ENCODE results near the gene RASSF8. TPM values are rescaled to one million over a fixed set of nuclear protein-coding genes. Genes with fewer than 3 reads are reported as not detected.

Gene RASSF8
- total RNA-seq, 2 experiments from 2014 or later = 0.27 to 0.46 TPM

DNA sequence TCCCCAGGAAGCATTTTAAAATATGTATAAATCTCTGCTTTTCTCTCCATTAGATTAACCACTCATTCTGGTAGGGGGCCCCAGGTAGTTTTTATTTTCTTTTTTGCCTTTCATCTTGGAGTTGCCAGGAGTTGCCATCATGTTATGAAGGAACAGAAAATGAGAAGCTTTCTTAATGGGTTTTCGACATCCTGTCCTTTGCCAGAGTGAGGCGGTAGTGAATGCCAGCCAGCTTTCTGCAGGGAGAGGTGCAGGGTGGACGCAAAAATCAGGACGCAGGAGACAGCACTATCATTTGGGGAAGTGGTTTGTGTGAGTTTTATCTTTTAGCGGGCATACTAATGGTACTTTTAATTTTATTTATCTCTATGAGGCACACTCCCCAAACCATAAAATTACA is 1.7 kb downstream of the RASSF8 start:
- ChIA-PET POLR2A (no interaction called here), CTCF (no interaction called here)

DNA sequence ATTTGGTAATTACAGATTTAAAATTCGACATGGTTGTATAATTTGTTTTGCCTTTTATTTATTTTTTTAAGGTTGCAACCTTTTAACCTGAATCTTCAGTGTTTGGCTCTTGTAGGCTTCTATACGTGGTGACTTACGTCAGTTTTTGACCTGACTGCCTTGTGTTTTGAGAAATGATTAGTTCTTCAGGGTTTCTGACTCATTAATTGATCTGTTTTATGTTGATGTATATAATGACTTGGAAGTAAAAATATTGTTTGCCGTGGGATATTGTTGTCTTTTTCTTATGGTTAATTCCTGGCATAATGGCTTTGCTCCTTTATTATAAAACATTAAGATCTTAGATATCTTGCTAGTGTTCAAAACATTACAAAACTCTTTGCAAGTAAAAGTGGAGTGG is 2.5 kb downstream of the RASSF8 start:
- ChIA-PET CTCF (no interaction called here), POLR2A (no interaction called here)

GRCh38 chr12:25962932-25963525 is 4.5 kb downstream of the RASSF8 start:
- POLR2A ChIA-PET = interaction anchor here (0.7 kb wide), 1 partner anchor 17 kb away, joined by 7 read pairs; no protein-coding TSS in a partner anchor
- CTCF ChIA-PET = no interaction called here

DNA sequence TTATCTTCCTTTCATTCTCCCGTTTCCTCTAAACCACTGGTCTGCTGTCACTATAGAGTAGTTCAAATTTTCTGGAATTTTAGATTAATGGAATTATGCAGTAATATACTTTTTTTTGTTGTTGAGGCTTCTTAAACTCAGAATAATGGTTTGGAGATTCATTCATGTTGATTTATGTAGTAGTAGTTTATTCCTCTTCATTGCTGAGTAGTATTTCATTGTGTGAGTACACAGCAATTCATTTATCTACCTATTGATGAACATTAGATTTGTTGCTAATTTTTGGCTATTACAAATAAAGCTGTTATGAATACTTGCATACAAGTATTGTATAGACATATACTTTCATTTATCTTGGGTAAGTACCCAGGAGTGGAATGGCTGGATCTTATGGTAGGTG is 7.2 kb downstream of the RASSF8 start:
- ChIA-PET CTCF (no interaction called here), POLR2A (no interaction called here)

- CTCF ChIA-PET = no interaction called here
- POLR2A ChIA-PET = no interaction called here
Measured at GRCh38 chr12:25970082-25970481, 11.6 kb downstream of the RASSF8 start.

DNA sequence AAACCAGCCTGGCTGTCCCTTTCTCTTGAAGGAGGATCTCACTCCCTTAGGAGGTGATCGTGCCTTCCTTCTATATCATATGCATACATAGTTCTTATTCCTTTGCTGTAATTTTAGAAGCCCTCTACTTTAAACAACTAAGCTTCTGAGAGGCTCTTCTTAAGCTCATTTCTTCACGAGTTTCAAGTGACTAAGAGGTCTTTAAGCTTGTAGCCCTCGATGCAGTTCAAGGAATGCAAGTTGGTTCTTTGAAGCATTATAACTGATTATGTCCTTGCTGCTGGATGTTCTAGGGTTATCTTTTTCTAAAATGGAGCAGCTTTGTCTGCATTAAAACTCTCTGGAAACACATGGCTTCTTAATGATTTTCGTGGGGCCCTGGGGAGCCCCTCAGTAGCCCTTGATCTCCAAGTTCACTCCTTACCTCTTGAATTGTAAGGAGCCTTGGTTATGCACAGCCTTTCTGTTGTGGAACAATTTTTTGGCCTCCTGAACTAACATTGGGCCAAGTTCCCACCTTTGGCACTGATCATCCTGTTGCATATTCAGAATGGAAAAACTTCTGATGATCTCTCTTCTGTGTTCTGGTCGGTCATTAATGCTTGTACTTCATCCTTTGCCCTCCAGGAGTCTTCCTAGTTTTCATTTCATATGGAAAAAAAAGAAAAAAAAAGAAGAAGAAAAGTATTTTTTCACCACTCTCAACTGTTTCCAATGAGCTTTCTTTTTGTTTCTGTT is 12.6 kb downstream of the RASSF8 start:
- ChIA-PET POLR2A (no interaction called here), CTCF (no interaction called here)

DNA sequence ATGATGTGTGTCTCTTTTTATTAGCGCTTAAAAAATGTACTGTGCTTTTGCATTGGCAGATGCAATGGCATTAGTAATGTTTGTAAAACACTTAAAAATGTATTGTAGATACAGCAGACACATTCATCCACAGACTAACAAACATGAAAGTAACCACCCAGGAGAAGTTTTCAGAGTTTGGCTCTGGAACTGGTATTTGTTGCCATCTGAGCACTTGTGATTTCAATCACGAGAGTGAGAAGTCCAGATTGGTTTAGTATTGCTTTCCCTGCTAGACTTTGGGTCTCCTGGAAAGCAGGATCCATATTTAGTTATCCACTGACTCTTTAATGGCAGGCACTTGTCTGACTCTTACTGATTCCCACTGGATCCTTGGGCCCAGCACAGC is 13.2 kb downstream of the RASSF8 start:
- CTCF ChIA-PET = no interaction called here
- POLR2A ChIA-PET = no interaction called here

DNA sequence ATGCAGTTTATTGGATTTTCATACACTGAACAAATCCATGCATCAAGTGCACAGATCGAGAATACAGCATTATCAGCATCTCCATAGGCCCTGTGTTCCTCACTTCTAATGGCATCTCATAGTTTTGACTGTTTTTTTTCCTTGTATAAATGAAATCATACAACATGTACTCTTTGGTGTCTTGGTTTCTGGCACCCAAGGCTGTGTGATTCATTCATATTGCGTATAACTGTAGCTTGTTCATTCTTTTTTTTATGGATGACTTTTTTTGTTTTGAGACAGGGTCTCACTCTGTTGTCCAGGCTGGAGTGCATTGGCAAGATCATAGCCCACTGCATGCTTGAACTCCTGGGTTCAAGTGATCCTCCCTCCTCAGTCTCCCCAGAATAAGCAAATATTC is 14.3 kb downstream of the RASSF8 start:
- ChIA-PET CTCF (no interaction called here), POLR2A (no interaction called here)

- ChIA-PET POLR2A (no interaction called here), CTCF (no interaction called here)
Measured at GRCh38 chr12:25975179-25975578, 16.7 kb downstream of the RASSF8 start.

DNA sequence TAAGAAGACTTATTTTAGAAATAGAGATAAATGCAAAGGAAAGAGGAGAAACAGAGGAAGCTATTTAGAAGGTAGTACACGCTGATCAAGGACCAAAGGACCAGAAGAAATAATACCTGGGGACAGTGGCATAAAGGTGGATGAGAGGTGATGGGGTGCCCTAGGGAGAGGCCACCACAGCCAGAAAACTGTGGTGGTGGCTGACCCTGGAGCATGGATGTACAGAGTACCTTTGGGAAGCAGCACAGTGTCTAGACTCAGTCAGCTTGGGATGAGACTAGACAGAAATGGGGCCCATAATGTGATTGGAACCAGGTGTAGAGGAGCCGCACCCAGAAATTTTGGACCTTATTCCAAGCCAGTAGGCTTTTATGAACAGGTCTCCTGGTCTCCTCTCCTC is 17.2 kb downstream of the RASSF8 start:
- ChIA-PET CTCF (no interaction called here), POLR2A (no interaction called here)

DNA sequence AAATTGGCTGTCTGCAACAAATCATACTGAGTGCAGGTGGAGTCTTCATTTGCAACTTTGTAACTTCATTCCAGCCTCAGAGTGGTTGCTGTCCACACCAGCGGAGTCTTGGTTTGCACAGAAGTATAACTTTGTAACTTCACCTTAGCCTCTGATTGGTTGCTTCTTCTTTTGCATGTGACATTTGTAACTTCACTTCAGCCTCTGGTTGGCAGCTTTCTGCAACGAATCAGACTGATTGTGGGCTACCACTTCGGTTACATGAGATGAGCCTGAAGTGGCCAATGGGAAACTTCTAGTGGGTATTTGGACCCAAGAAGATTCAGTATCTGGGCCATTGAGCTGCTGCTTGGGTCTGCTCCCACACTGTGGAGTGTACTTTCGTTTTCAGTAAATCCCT is 17.8 kb downstream of the RASSF8 start:
- ChIA-PET POLR2A (no interaction called here), CTCF (no interaction called here)

DNA sequence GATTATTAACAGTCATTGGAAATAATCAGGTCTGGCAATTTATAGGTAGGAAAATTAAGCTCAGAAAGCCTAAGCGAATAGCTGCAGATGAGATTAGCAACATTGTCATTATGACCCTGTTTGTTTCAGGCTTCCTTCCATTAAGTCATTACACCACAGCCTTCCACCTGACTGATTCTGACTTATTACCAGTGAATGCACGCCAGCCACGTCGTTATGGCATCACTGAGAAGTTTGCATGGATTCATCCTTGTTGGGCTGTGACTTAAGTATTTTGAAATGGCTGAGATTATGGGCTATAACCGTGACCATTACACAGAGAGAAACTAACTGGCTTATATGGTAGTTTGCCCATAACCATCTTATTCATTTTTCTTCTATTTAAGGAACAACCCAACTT is 18.6 kb downstream of the RASSF8 start:
- CTCF ChIA-PET = no interaction called here
- POLR2A ChIA-PET = no interaction called here

DNA sequence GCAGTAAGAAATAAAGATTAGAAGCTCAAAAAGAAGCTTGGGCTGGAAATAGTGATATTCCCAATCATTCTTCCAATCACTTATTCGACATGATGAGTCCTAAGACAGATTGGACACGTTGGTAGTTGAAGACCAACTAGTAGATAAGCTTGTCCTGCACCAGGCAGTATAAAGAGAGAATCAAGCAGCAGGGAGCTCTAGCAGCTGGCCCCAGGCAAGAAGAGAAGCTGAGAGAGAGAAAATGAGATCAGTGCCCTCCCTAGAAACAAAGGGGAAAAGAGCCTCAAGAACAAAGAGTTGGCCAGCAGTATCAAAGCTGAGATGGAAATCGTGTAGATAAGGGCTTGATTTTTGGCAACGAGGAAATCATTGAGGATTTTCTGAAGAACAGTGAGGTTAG is 20.6 kb downstream of the RASSF8 start:
- CTCF ChIA-PET = no interaction called here
- POLR2A ChIA-PET = no interaction called here

DNA sequence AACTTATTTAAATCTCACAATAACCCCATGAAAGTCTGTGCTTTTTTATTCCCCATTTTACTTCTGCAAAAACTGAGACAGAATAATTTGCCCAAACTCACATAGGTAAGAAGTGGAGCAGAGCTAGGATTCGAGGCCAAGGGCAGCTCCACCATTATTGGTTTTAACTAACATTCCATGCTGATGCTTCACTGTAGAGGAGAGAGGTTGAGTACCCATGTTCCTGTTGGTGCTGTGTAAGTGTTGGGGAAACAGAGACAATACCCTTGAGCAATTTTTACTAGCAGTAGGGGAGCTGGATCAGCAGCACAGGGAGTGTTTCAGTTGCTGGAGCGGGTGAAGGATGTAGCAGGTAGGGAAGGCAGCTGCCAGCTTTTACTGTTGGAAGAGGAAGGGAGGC is 21.1 kb downstream of the RASSF8 start:
- ChIA-PET CTCF (no interaction called here), POLR2A (no interaction called here)

GRCh38 chr12:25980035-25980434 is 21.6 kb downstream of the RASSF8 start:
- POLR2A ChIA-PET = no interaction called here
- CTCF ChIA-PET = no interaction called here

DNA sequence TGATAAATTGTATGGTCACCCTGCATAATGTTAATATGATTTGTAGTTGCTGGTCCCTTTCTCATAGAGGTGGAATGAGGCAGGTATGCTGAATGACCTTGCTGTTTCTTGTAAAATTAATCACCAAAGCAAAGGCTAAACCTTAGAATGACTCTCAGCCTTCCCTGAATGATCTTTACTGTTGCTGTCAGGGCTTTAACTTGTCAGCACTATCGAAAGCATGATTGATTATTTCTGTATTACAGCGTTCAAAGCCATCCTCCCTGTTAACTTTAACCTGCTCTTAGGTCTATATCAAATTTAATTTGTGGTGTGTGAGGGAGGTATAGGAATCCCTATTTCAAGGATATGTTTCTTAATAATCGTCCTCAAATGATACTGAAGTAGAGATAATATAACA is 23.1 kb downstream of the RASSF8 start:
- POLR2A ChIA-PET = no interaction called here

GRCh38 chr12:25982416-25982815 is 23.9 kb downstream of the RASSF8 start:
- POLR2A ChIA-PET = no interaction called here
- CTCF ChIA-PET = no interaction called here

More for the DNA sequence above, 23.1 kb downstream of the RASSF8 start:
- CTCF ChIA-PET = no interaction called here

DNA sequence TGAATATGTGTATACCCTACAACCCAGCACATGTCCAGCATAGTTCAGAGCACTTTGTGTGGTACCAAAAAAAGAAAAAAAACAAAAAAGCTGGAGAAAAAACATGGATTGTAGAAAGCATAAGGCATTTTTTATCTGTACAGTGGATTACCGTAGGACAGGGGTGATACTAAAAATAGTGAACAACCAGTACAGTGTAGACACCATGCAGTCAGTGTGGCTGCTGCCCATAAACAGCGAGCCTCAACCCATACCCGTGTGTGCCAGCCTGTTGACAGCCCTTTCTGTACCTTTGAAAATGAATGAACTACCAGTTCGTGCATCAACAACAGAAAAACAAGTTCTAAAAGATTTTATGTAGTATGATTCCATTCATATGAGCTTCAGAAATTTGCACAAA is 25.1 kb downstream of the RASSF8 start:
- ChIA-PET POLR2A (no interaction called here), CTCF (interaction anchor here (0.6 kb wide), 1 partner anchor 10 kb away, joined by 3 read pairs; no protein-coding TSS in a partner anchor)

- POLR2A ChIA-PET = no interaction called here
Measured at GRCh38 chr12:25984759-25985158, 26.3 kb downstream of the RASSF8 start.

DNA sequence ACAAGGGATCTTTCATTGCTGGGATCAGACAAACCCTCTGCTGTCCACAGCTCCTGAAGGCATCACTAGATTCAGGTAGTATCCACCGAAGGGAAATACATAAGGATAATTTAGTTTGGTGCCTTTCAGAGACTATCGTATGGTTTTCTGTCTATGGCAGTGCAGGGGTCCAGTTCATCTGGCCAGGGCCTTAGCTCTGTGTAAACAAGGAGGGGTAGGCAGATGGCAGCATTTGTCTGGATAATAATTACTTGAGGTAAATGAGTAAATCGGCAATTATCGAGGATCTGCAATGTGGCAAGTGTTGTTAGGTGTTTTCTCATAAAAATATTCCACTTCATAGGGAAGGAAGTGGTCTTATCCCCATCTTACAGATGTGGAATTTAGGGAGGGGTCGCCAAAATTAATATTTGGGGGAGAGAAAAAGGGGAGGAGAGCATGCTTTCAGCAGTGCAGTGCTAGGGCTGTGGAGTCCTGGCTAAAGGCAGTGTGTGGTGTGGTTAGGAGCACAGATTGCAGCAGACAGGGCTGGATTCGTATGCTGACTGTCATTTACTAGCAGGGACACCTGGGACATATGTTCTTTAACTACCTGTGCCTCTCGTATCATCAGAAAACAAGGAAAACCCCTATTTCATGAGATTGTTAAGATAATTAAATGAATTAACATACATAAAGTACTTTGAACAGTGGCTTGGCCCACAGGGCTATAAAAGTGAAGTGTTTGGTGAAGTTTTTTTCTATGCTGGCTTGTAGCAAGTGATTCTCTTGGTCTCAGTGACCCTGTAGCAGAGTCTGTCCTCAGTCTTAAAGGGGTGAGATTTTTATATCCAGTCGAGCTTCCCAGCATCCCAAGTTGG is 27.1 kb downstream of the RASSF8 start:
- CTCF ChIA-PET = no interaction called here
- POLR2A ChIA-PET = no interaction called here

More at GRCh38 chr12:25984759-25985158, 26.3 kb downstream of the RASSF8 start:
- CTCF ChIA-PET = no interaction called here

DNA sequence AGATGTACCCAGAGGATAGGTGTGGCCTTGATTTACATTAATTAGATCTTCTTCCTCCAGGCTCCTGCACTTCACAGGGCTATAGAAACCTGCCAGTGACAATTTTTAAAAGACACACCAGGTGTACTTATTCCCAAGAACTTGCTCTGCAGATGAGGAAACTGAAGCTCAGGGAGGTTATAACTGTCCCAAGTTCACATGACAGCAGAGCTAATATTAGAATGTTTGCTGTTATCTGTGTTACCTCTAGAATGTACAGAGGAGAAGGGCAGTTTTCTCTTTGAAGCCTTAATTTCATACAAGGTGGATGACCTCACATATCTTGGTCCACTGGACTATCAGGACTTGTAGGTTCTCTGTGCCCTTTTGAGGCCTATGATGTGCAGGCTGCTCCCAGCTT is 27.7 kb downstream of the RASSF8 start:
- ChIA-PET CTCF (no interaction called here), POLR2A (no interaction called here)

Data from activated CD8-positive, alpha-beta memory T cell treated with anti-CD3 and anti-CD28 coated beads for 36 hours (primary cell).